HT1080 (cell line): ENCODE measurements around the gene MICAL3. TPM values are rescaled to one million over a fixed set of nuclear protein-coding genes. Genes with fewer than 3 reads are reported as not detected.
"Not testable (repeated sequence)": the region's sequence is repeated elsewhere in the genome, so short reads cannot be mapped to it uniquely, and the experiment has no call there.

ENCODE experiments used
- DNase-seq: peaks from one replicate; pipeline ENCODE4 v3.0.0-alpha.2; 2015; ENCODE audit warnings: low read depth
- total RNA-seq: library from RNA; depleted of rRNA; stranded (reverse); fragments of >200 nt; shearing (Covaris generic); gene quantifications from 2 replicates; pipeline ENCODE4 v1.2.3, GENCODE V29; 2014

The MICAL3 gene
- total RNA-seq, 1 experiment from 2014 or later, result 29.2 TPM

- no peak for DNase-seq
Observed at GRCh38 chr22:18059473-18059872, 35.1 kb upstream of the MICAL3 start.

- no peak for DNase-seq
Observed at GRCh38 chr22:18059094-18059417, 34.7 kb upstream of the MICAL3 start.

GRCh38 chr22:18058371-18059093 lies 34.2 kb upstream of the MICAL3 start:
- no peak for DNase-seq

GRCh38 chr22:18057568-18058209 lies 33.3 kb upstream of the MICAL3 start:
- DNase-seq, result peak; percentile 90

- no peak for DNase-seq
Observed at GRCh38 chr22:18056807-18057474, 32.6 kb upstream of the MICAL3 start.

GRCh38 chr22:18056161-18056666 lies 31.9 kb upstream of the MICAL3 start:
- DNase-seq, result peak; percentile 58

GRCh38 chr22:18055619-18056160 lies 31.3 kb upstream of the MICAL3 start:
- no peak for DNase-seq

- DNase-seq, result not testable (repeated sequence)
Observed at GRCh38 chr22:18053216-18053946, 29.0 kb upstream of the MICAL3 start.

- not testable (repeated sequence) for DNase-seq
Observed at GRCh38 chr22:18051113-18051512, 26.8 kb upstream of the MICAL3 start.

- no peak for DNase-seq
Observed at GRCh38 chr22:18050065-18050464, 25.7 kb upstream of the MICAL3 start.

- DNase-seq, result no peak
Observed at GRCh38 chr22:18048441-18048898, 24.1 kb upstream of the MICAL3 start.

- DNase-seq, result no peak
Observed at GRCh38 chr22:18048041-18048440, 23.7 kb upstream of the MICAL3 start.

GRCh38 chr22:18045794-18046193 lies 21.4 kb upstream of the MICAL3 start:
- no peak for DNase-seq

GRCh38 chr22:18044548-18045271 lies 20.3 kb upstream of the MICAL3 start:
- no peak for DNase-seq

GRCh38 chr22:18042685-18043084 lies 18.3 kb upstream of the MICAL3 start:
- no peak for DNase-seq

GRCh38 chr22:18040898-18041297 lies 16.5 kb upstream of the MICAL3 start:
- not testable (repeated sequence) for DNase-seq

- no peak for DNase-seq
Observed at GRCh38 chr22:18035751-18036150, 11.4 kb upstream of the MICAL3 start.

GRCh38 chr22:18034076-18034475 lies 9.7 kb upstream of the MICAL3 start:
- no peak for DNase-seq

GRCh38 chr22:18033204-18033998 lies 9.0 kb upstream of the MICAL3 start:
- DNase-seq, result no peak
